ENCODE results near the gene MAP7D3. TPM values are rescaled to one million over a fixed set of nuclear protein-coding genes. Genes with fewer than 3 reads are reported as not detected.

The MAP7D3 gene
- total and polyA plus RNA-seq, 10 of the 15 experiments (the other 5 are each of a cell fraction or from before 2014, with no cell fraction given): 9.1 to 24.0 (median 11.0) TPM

GRCh38 chrX:136237074-136237473 is 14.1 kb downstream of the MAP7D3 start:
- no peaks in the 10 kb centered on the region for H3K4me1 ChIP-seq (ENCODE audit: control insufficient read depth, insufficient read depth, low read length)
- WGBS (ENCODE audit: insufficient coverage, insufficient replicate concordance, low lambda C conversion rate, missing lambda C conversion rate): 33% methylated on average over 3 of the region's 3 CpGs
- ChIA-PET RAD21 (ENCODE audit: unreplicated experiment) (no interaction called here), POLR2A (no interaction called here), CTCF (no interaction called here), SMC1A (ENCODE audit: uncharacterized antibody, unreplicated experiment) (no interaction called here)
- no peaks in the 10 kb centered on the region for H3K9me3 ChIP-seq (replicated peaks; ENCODE audit: control insufficient read depth, insufficient read depth, low read length)
- H4K20me1 ChIP-seq (ENCODE audit: control insufficient read depth, insufficient read depth): no peaks in the 10 kb centered on the region
- H3K4me3 ChIP-seq: no peak overlapping the region
- H3K27me3 ChIP-seq (replicated peaks in 1 of 2; ENCODE audit: control insufficient read depth in 2 of 2, insufficient read depth in 2 of 2, low read length in 1 of 2): no peaks in the 10 kb centered on the region
- intact Hi-C loops (cut with micrococcal nuclease; ENCODE audit: unreplicated experiment) (no loop called here), in situ Hi-C loops (cut with MboI) (no loop called here)
- no peak overlapping the region for H3K9ac ChIP-seq (ENCODE audit: control insufficient read depth, insufficient read depth, low read length)
- no peak for ATAC-seq
- H3K4me2 ChIP-seq (ENCODE audit: control insufficient read depth, insufficient read depth): no peak overlapping the region
- BruUV-seq (replicated peaks): no TSS peak
- no peak overlapping the region for H3K27ac ChIP-seq (ENCODE audit: control insufficient read depth, insufficient read depth)
- H2AFZ ChIP-seq (ENCODE audit: control insufficient read depth, low read depth, low read length): no peak overlapping the region
- H3K36me3 ChIP-seq (ENCODE audit: control insufficient read depth in 2 of 2, insufficient read depth in 2 of 2, low read length in 1 of 2): no peaks in the 10 kb centered on the region
- FAIRE-seq: no peak
- no peak for DNase-seq (ENCODE audit: low read depth, low spot score)
- H3K79me2 ChIP-seq (ENCODE audit: control insufficient read depth, insufficient read depth, low read length): no peaks in the 10 kb centered on the region
- TF ChIP-seq USF2 (IDR thresholded peaks at IDR 0.05; ENCODE audit: borderline replicate concordance, low read depth, low read length): no peak

- Histone ChIP-seq H2AFZ (ENCODE audit: control insufficient read depth, low read depth, low read length) (no peak overlapping the region; the same call in 1 of the 2 replicates), H3K79me2 (ENCODE audit: control insufficient read depth, insufficient read depth, low read length) (no peaks in the 10 kb centered on the region), H3K4me2 (ENCODE audit: control insufficient read depth, insufficient read depth) (peak overlapping the region; percentile 46; the same call in 1 of the 2 replicates), H3K36me3 (ENCODE audit: control insufficient read depth in 2 of 2, insufficient read depth in 2 of 2, low read length in 1 of 2) (no peaks in the 10 kb centered on the region; a peak in 1 of 4 replicates), H3K27ac (ENCODE audit: control insufficient read depth, insufficient read depth) (peak overlapping the region; percentile 5; the same call in 1 of the 2 replicates), H3K9ac (ENCODE audit: control insufficient read depth, insufficient read depth, low read length) (no peak overlapping the region), H4K20me1 (ENCODE audit: control insufficient read depth, insufficient read depth) (no peaks in the 10 kb centered on the region), H3K4me1 (ENCODE audit: control insufficient read depth, insufficient read depth, low read length) (no peaks in the 10 kb centered on the region), H3K4me3 (0 out of 2 replicates have a peak overlapping the region, but pooled peaks have one; percentile 12), H3K27me3 (replicated peaks in 1 of 2; ENCODE audit: control insufficient read depth in 2 of 2, insufficient read depth in 2 of 2, low read length in 1 of 2) (no peaks in the 10 kb centered on the region), H3K9me3 (replicated peaks; ENCODE audit: control insufficient read depth, insufficient read depth, low read length) (no peaks in the 10 kb centered on the region)
- intact Hi-C loops (cut with micrococcal nuclease; ENCODE audit: unreplicated experiment): no loop called here
- no peak for FAIRE-seq
- ChIA-PET SMC1A (ENCODE audit: uncharacterized antibody, unreplicated experiment) (interaction anchor here (0.6 to 1.4 kb wide), 4 partner anchors 14 to 118 kb away, joined by 3 to 4 read pairs (median 3); no protein-coding TSS in a partner anchor), RAD21 (ENCODE audit: unreplicated experiment) (interaction anchor here (0.7 to 1.2 kb wide), 3 partner anchors 18 to 201 kb away, joined by 3 to 5 read pairs (median 5); no protein-coding TSS in a partner anchor), CTCF (interaction anchor here (0.5 to 1.4 kb wide), 4 partner anchors 21 to 201 kb away, joined by 3 to 5 read pairs (median 3); no protein-coding TSS in a partner anchor), POLR2A (interaction anchor here (0.6 kb wide), 1 partner anchor 28 kb away, joined by 3 read pairs; no protein-coding TSS in a partner anchor)
- DNase-seq (ENCODE audit: low read depth, low spot score): no peak
- ATAC-seq: peak; percentile 77
- TF ChIP-seq MEF2B (IDR thresholded peaks at IDR 0.05; ENCODE audit: partially characterized antibody, poor library complexity, severe bottlenecking): peak; percentile 56
- no peak for TF ChIP-seq SRF (IDR thresholded peaks at IDR 0.05; ENCODE audit: low read depth in 2 of 2, low read length in 2 of 2)
- no peak for TF ChIP-seq BCLAF1 (IDR thresholded peaks at IDR 0.05)
- TF ChIP-seq NR2F1 (conservative IDR thresholded peaks at IDR 0.05): no peak
- no peak for TF ChIP-seq ZNF622 (IDR thresholded peaks at IDR 0.05)
- no peak for TF ChIP-seq CTCF (IDR thresholded peaks at IDR 0.05 in 2 of 3, conservative IDR thresholded peaks at IDR 0.05 in 1 of 3; ENCODE audit: control insufficient read depth in 2 of 3, extremely low read depth in 1 of 3, insufficient read depth in 1 of 3, low read depth in 3 of 3, low read length in 3 of 3)
- TF ChIP-seq SREBF1 (IDR thresholded peaks at IDR 0.05; ENCODE audit: low read length): no peak
- no peak for TF ChIP-seq CBFB (IDR thresholded peaks at IDR 0.05; ENCODE audit: low read depth)
- in situ Hi-C loops (cut with MboI): no loop called here
- 31% methylated on average over 3 of the region's 3 CpGs for WGBS (ENCODE audit: insufficient coverage, insufficient replicate concordance, low lambda C conversion rate, missing lambda C conversion rate)
- BruUV-seq (replicated peaks): no TSS peak
Measured at GRCh38 chrX:136228839-136229207, 22.4 kb downstream of the MAP7D3 start.

Data from GM12878 (cell line).